Pancreas (tissue), 10 donors: ENCODE results near the gene WSCD2. TPM values are rescaled to one million over a fixed set of nuclear protein-coding genes. Genes with fewer than 3 reads are reported as not detected.

Source experiments
- ATAC-seq, 4 donors: fragments of 200-7000 bp; cut with Tn5 transposase; one replicate each; pipeline versions ENCODE4 v1.8.0 to v1.9.1; 2020; ENCODE audit warnings: mild to moderate bottlenecking in 4 of 4, moderate library complexity in 4 of 4
- DNase-seq, 6 donors: peaks; one replicate each; pipeline ENCODE4 v3.0.0-alpha.2; 2020
- FAIRE-seq: peaks from 2 replicates; lab custom pipeline; 2012; peaks lifted over from hg19 to GRCh38; lab: Jason Lieb, UNC
- H3K27ac ChIP-seq, 4 donors: fragments of 200-600 bp; sonication (generic); 1 replicate in 3 of 4; 2 replicates in 1 of 4; pipeline versions ENCODE4 v1.5.0 to v1.8.0; 2020
- H3K27me3 ChIP-seq, 4 donors: fragments of 200-600 bp; one replicate each; pipeline ENCODE4 v1.8.0; 2021
- H3K36me3 ChIP-seq, 3 donors: fragments of 200-600 bp; sonication (generic) in 1 of 3; one replicate each; pipeline versions ENCODE4 v1.5.0 to v1.8.0; 2020 to 2021
- H3K4me1 ChIP-seq, 3 donors: fragments of 200-600 bp; one replicate each; pipeline ENCODE4 v1.8.0; 2021
- H3K4me3 ChIP-seq, 4 donors: fragments of 200-600 bp; sonication (generic) in 2 of 4; one replicate each; pipeline versions ENCODE4 v1.5.0 to v1.8.0; 2020 to 2021
- H3K9me3 ChIP-seq, 4 donors: fragments of 200-600 bp; one replicate each; pipeline ENCODE4 v1.8.0; 2021
- WGBS, 2 donors: extraction: QIAGEN DNeasy Blood & Tissue Kit; methylation state at CpG; one replicate each; pipeline ENCODE4 v1.1.7; 2013; 5-methylcytosine and 5-hydroxymethylcytosine counted together
- intact Hi-C, 3 donors: fragments of 100-400 bp; cut with DNase I; formaldehyde crosslinking; loops; one replicate each; pipeline versions ENCODE4 v1.11.1 to v1.14.2; 2022
- polyA plus RNA-seq, 2 donors: library from polyadenylated mRNA; stranded (reverse); fragments of 200-250 nt; gene quantifications; one replicate each; pipeline ENCODE4 v1.2.3, GENCODE V29; 2013
- total RNA-seq, 6 donors: library from RNA; stranded (reverse); fragmentation: NEBNext Ultra II Directional in 4 of 6; extraction: Animal tissue kit (Norgen Biotek cat#: 25700) in 4 of 6; gene quantifications; one replicate each; pipeline versions ENCODE4 v1.2.1 to v1.2.4, GENCODE V29; 2021 to 2023
- TF ChIP-seq, protein P1 (sequence below), 4 donors: fragments of 200-600 bp; sonication (generic) in 3 of 4; IDR thresholded peaks; one replicate each; pipeline versions ENCODE4 v1.5.0 to v1.8.0; 2021; ENCODE audit warnings: antibody characterized with exemption in 4 of 4
- donor health status: healthy with polysubstance abuse.
- donor health status: DM: no; HTN: no; CAD: no; lungs with moderate emphysema.
- donor health status: DM: no; HTN: no; CAD: no.
- donor health status: control.
- donor health status: control.
- donor health status: Bipolar disorder and iron deficiency.
- donor health status: DM: yes; HTN: yes; CAD: no.
- donor health status: DM: no; HTN: no; CAD: no.
- donor health status: DM: no; HTN: no; CAD: no.
- donor health status: DM: yes; HTN: yes; CAD: no.

The WSCD2 gene
- total and polyA plus RNA-seq, 8 donors = 0.14 to 5.8 (median 1.1) TPM; not detected in 1

DNA sequence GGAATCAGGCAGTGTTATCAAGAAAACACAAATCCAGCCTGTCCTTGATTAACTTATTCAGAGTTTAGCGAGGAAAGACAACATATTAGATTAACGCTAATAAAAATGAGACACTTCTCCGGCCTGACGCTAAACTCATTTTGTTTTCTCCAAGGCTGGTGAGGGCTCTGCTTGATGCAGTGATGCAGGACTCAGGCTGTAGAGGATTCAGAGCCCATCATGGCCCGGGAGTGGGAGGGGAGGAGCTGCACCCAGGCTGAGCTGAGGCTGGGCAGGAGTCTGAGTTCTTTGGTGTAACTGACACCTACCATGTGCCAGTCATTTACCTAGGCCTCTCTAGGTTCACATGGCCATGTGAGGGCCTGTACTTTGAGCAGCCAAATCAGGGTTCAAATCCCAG lies 70.0 kb downstream of the WSCD2 start:
- ATAC-seq (no peak), FAIRE-seq (no peak), DNase-seq (no peak)
- TF ChIP-seq, protein P1, sequence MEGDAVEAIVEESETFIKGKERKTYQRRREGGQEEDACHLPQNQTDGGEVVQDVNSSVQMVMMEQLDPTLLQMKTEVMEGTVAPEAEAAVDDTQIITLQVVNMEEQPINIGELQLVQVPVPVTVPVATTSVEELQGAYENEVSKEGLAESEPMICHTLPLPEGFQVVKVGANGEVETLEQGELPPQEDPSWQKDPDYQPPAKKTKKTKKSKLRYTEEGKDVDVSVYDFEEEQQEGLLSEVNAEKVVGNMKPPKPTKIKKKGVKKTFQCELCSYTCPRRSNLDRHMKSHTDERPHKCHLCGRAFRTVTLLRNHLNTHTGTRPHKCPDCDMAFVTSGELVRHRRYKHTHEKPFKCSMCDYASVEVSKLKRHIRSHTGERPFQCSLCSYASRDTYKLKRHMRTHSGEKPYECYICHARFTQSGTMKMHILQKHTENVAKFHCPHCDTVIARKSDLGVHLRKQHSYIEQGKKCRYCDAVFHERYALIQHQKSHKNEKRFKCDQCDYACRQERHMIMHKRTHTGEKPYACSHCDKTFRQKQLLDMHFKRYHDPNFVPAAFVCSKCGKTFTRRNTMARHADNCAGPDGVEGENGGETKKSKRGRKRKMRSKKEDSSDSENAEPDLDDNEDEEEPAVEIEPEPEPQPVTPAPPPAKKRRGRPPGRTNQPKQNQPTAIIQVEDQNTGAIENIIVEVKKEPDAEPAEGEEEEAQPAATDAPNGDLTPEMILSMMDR (IDR thresholded peaks at IDR 0.05) = no peak
- WGBS, 2 donors = 56 to 74% methylated on average over 5 of the region's 5 CpGs
- Histone ChIP-seq H3K27ac (no peak overlapping the region), H3K27me3 (no peaks in the 10 kb centered on the region), H3K4me1 (no peaks in the 10 kb centered on the region), H3K36me3 (no peaks in the 10 kb centered on the region), H3K9me3 (no peaks in the 10 kb centered on the region), H3K4me3 (no peak overlapping the region)
- intact Hi-C loops = no loop called here

DNA sequence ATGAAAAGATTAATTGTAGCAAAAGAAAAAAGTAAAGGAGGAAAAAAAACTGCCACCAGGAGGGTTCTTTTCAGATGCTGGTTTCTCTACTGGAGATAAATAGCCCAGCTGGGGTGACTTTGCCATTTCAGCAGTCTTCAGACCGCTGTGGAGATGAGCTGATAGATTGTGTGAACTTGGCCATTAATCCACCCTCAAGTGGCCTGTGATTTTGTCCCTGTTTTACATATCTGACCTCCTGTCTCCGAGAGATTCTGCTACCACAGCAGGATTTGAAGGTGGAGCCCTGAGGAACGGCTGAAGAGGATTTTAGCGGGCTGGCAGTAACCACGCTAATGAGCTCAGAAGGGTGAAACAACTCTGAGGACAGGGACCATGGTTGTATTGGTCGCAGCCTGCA lies 72.7 kb downstream of the WSCD2 start:
- Histone ChIP-seq H3K27me3 (no peaks in the 10 kb centered on the region), H3K9me3 (no peaks in the 10 kb centered on the region), H3K4me1 (no peaks in the 10 kb centered on the region), H3K27ac (no peak overlapping the region), H3K36me3 (no peaks in the 10 kb centered on the region), H3K4me3 (no peak overlapping the region)
- TF ChIP-seq, protein P1 (IDR thresholded peaks at IDR 0.05) = no peak
- ATAC-seq (no peak), DNase-seq (no peak), FAIRE-seq (no peak)
- 22 to 24% methylated on average over 6 of the region's 6 CpGs for WGBS, 2 donors
- intact Hi-C loops = no loop called here

DNA sequence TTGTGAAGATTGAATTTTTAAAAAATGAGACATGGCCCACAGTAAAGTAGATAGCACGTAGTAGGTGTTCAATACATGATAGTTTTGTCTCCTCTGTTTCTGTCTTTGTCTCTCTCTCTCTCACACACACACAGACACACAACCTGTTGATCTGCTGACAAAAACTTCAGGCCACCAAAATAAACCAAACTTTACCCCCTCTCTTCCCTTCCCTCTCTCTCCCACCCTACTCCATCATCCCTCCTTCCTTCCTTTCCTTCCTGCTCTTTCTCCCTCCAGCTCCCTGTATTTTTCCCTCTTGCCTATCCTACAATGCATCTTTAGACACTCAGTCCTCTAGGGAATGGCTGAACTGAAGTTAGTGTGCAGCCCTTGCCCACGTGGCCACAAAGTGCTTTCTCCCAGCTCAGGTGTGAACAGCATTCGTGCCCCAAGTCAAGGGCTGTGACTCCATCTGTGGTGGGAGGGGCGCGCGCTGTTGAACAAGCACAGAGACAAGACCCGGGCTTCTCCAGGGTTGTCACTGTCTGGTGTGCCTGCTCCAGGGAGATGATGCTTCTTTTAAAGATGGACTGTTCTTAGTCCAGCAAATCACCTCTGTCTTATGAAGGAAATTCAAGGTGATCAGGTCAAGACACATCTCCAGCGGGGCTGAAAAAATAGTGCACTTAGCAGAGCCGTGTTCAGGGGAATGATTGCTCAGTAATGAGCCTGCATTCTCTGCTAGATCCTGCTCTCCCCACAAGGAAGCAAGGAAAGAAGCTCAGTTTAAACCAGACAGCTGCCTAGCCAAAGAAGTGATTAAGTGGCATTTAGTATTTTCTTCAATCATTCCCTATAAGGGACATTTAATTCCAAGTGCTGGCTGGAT lies 75.3 kb downstream of the WSCD2 start:
- Histone ChIP-seq H3K9me3 (no peaks in the 10 kb centered on the region), H3K36me3 (no peaks in the 10 kb centered on the region), H3K27me3 (no peaks in the 10 kb centered on the region), H3K4me1 (no peaks in the 10 kb centered on the region), H3K27ac (no peak overlapping the region), H3K4me3 (no peak overlapping the region)
- TF ChIP-seq, protein P1 (IDR thresholded peaks at IDR 0.05) = no peak
- FAIRE-seq = no peak
- ATAC-seq = no peak
- intact Hi-C loops = no loop called here
- no peak for DNase-seq
- WGBS, 2 donors = 56 to 61% methylated on average over 9 of the region's 9 CpGs

DNA sequence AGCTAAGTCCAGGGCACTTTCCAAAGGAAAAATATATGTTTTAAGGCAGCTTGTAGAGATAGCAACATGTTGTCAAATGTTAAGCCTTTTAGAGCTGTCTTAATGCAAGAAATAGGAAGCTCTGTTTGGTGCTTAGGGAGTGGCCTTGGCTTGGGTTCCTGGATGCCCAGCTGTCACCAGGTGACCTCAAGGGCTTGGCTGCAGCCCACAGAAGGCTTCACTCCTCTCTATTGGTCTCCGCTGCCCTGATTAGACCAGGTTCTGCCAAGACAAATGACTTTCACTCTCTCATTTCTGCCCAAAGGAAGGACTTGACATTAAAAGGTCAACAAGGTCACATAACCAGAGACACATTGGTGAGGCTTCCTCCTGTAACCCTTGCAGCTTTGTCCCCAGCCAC lies 76.8 kb downstream of the WSCD2 start:
- Histone ChIP-seq H3K4me3 (no peak overlapping the region), H3K27ac (no peak overlapping the region), H3K36me3 (no peaks in the 10 kb centered on the region), H3K9me3 (no peaks in the 10 kb centered on the region), H3K27me3 (no peaks in the 10 kb centered on the region), H3K4me1 (no peaks in the 10 kb centered on the region)
- intact Hi-C loops = no loop called here
- TF ChIP-seq, protein P1 (IDR thresholded peaks at IDR 0.05) = no peak
- WGBS, 2 donors = 70 to 89% methylated on average over 1 of the region's 1 CpG
- ATAC-seq (no peak), DNase-seq (no peak), FAIRE-seq (no peak)
